Stimulated activated naive CD8-positive, alpha-beta T cell treated with anti-CD3 and anti-CD28 coated beads, Interleukin-15, Interleukin-2, amounts not matched to agents 100 ng/mL and 50 ng/mL, for 24 hours (primary cell): ENCODE measurements around the gene MCEMP1.

Source experiments
- H3K27ac Mint-ChIP-seq: one replicate; pipeline ENCODE4 v1.8.0; 2021; ENCODE audit warnings: mild to moderate bottlenecking, mixed read lengths
- H3K27me3 Mint-ChIP-seq: one replicate; pipeline ENCODE4 v1.8.0; 2021; ENCODE audit warnings: mixed read lengths
- H3K36me3 Mint-ChIP-seq: one replicate; pipeline ENCODE4 v1.8.0; 2021; ENCODE audit warnings: low read depth, mixed read lengths
- H3K4me1 Mint-ChIP-seq: one replicate; pipeline ENCODE4 v1.8.0; 2021; ENCODE audit warnings: low read depth, mixed read lengths
- H3K4me3 Mint-ChIP-seq: one replicate; pipeline ENCODE4 v1.8.0; 2021; ENCODE audit warnings: mild to moderate bottlenecking, mixed read lengths
- H3K9me3 Mint-ChIP-seq: one replicate; pipeline ENCODE4 v1.8.0; 2021; ENCODE audit warnings: mixed read lengths

The MCEMP1 gene

GRCh38 chr19:7674010-7675005 is 2.6 kb upstream of the MCEMP1 start:
- Mint-ChIP-seq H3K36me3 (no peaks in the 10 kb centered on the region), H3K9me3 (no peaks in the 10 kb centered on the region), H3K4me1 (peaks cover 51% of the 10 kb centered on the region), H3K27ac (no peak overlapping the region), H3K27me3 (peaks cover 49% of the 10 kb centered on the region), H3K4me3 (no peak overlapping the region)

GRCh38 chr19:7676376-7676775 is 514 bp upstream of the MCEMP1 start:
- peaks cover 52% of the 10 kb centered on the region for H3K4me1 Mint-ChIP-seq
- H3K36me3 Mint-ChIP-seq = no peaks in the 10 kb centered on the region
- H3K4me3 Mint-ChIP-seq = no peak overlapping the region
- H3K9me3 Mint-ChIP-seq = no peaks in the 10 kb centered on the region
- peaks cover 37% of the 10 kb centered on the region for H3K27me3 Mint-ChIP-seq
- no peak overlapping the region for H3K27ac Mint-ChIP-seq

GRCh38 chr19:7677669-7678311 is 900 bp downstream of the MCEMP1 start:
- H3K4me1 Mint-ChIP-seq = peaks cover 62% of the 10 kb centered on the region
- H3K36me3 Mint-ChIP-seq = peaks cover 5% of the 10 kb centered on the region
- H3K27ac Mint-ChIP-seq = peak overlapping the region; percentile 61
- H3K9me3 Mint-ChIP-seq = no peaks in the 10 kb centered on the region
- peaks cover 33% of the 10 kb centered on the region for H3K27me3 Mint-ChIP-seq
- no peak overlapping the region for H3K4me3 Mint-ChIP-seq

GRCh38 chr19:7678971-7679751 is 2.3 kb downstream of the MCEMP1 start:
- Mint-ChIP-seq H3K4me1 (peaks cover 66% of the 10 kb centered on the region), H3K27me3 (peaks cover 30% of the 10 kb centered on the region), H3K27ac (peak overlapping the region; percentile 74), H3K9me3 (no peaks in the 10 kb centered on the region), H3K36me3 (peaks cover 7% of the 10 kb centered on the region), H3K4me3 (peak overlapping the region; percentile 55)

GRCh38 chr19:7679771-7680605 is 3.1 kb downstream of the MCEMP1 start:
- Mint-ChIP-seq H3K4me3 (peak overlapping the region; percentile 55), H3K27ac (peak overlapping the region; percentile 74), H3K27me3 (peaks cover 24% of the 10 kb centered on the region), H3K9me3 (no peaks in the 10 kb centered on the region), H3K4me1 (peaks cover 60% of the 10 kb centered on the region), H3K36me3 (peaks cover 7% of the 10 kb centered on the region)

GRCh38 chr19:7680606-7681339 is 3.9 kb downstream of the MCEMP1 start, which contains the start of gene TRAPPC5:
TRAPPC5 (plus strand) TSS chr19:7680833; CDS start chr19:7682254, 1,421 bp downstream.
- peak within 1 kb of the TSS; percentile 87 for H3K4me3 Mint-ChIP-seq
- peaks cover 22% of the 10 kb centered on the region for H3K27me3 Mint-ChIP-seq
- peaks cover 12% of the 10 kb centered on the region for H3K36me3 Mint-ChIP-seq
- peak within 1 kb of the TSS; percentile 90 for H3K27ac Mint-ChIP-seq
- H3K9me3 Mint-ChIP-seq = no peaks in the 10 kb centered on the region
- peaks cover 66% of the 10 kb centered on the region for H3K4me1 Mint-ChIP-seq

- Mint-ChIP-seq H3K4me1 (peaks cover 58% of the 10 kb centered on the region), H3K4me3 (peak overlapping the region; percentile 87), H3K27me3 (peaks cover 15% of the 10 kb centered on the region), H3K27ac (peak overlapping the region; percentile 90), H3K9me3 (no peaks in the 10 kb centered on the region), H3K36me3 (peaks cover 12% of the 10 kb centered on the region)
Observed at GRCh38 chr19:7681340-7682174, 4.7 kb downstream of the MCEMP1 start.

GRCh38 chr19:7682175-7682855 is 5.4 kb downstream of the MCEMP1 start:
- H3K9me3 Mint-ChIP-seq = no peaks in the 10 kb centered on the region
- peak overlapping the region; percentile 90 for H3K27ac Mint-ChIP-seq
- H3K27me3 Mint-ChIP-seq = peaks cover 9% of the 10 kb centered on the region
- H3K36me3 Mint-ChIP-seq = peaks cover 12% of the 10 kb centered on the region
- H3K4me3 Mint-ChIP-seq = peak overlapping the region; percentile 87
- peaks cover 50% of the 10 kb centered on the region for H3K4me1 Mint-ChIP-seq

GRCh38 chr19:7685546-7686445 is 8.9 kb downstream of the MCEMP1 start:
- Mint-ChIP-seq H3K4me3 (no peak overlapping the region), H3K9me3 (no peaks in the 10 kb centered on the region), H3K27ac (peak overlapping the region; percentile 23), H3K36me3 (peaks cover 12% of the 10 kb centered on the region), H3K4me1 (peaks cover 21% of the 10 kb centered on the region), H3K27me3 (no peaks in the 10 kb centered on the region)

GRCh38 chr19:7687177-7687576 is 10.3 kb downstream of the MCEMP1 start:
- Mint-ChIP-seq H3K27ac (no peak overlapping the region), H3K27me3 (no peaks in the 10 kb centered on the region), H3K36me3 (peaks cover 12% of the 10 kb centered on the region), H3K4me3 (no peak overlapping the region), H3K4me1 (peaks cover 16% of the 10 kb centered on the region), H3K9me3 (no peaks in the 10 kb centered on the region)

- H3K4me3 Mint-ChIP-seq = no peak overlapping the region
- no peaks in the 10 kb centered on the region for H3K27me3 Mint-ChIP-seq
- no peak overlapping the region for H3K27ac Mint-ChIP-seq
- no peaks in the 10 kb centered on the region for H3K9me3 Mint-ChIP-seq
- peaks cover 5% of the 10 kb centered on the region for H3K36me3 Mint-ChIP-seq
- peaks cover 6% of the 10 kb centered on the region for H3K4me1 Mint-ChIP-seq
Observed at GRCh38 chr19:7689165-7689564, 12.3 kb downstream of the MCEMP1 start.
